Neutrophil (primary cell): Measurements from ENCODE around the gene CALML5.
"Not testable (repeated sequence)": the region's sequence is repeated elsewhere in the genome, so short reads cannot be mapped to it uniquely, and the experiment has no call there.

Experiments used
- H3K27ac ChIP-seq: fragments of 200-600 bp; sonication (generic); 2 replicates; pipeline ENCODE4 v1.5.1; 2016; ENCODE audit warnings: mild to moderate bottlenecking, moderate library complexity
- H3K27me3 ChIP-seq: fragments of 200-600 bp; sonication (generic); 2 replicates; pipeline ENCODE4 v1.6.0; 2016; ENCODE audit warnings: mild to moderate bottlenecking
- H3K36me3 ChIP-seq: fragments of 200-600 bp; sonication (generic); 2 replicates; pipeline ENCODE4 v1.5.1; 2017
- H3K4me1 ChIP-seq, 2 experiments: fragments of 200-600 bp in 1 of 2; sonication (generic) in 1 of 2; 1 replicate in 1 of 2; 2 replicates in 1 of 2; pipeline versions ENCODE4 v1.5.1 to v1.6.1; 2013 to 2016; ENCODE audit warnings: low read depth in 1 of 2, low read length in 1 of 2, mild to moderate bottlenecking in 1 of 2, moderate library complexity in 1 of 2; ENCODE audit not compliant: control insufficient read depth in 1 of 2, insufficient read depth in 1 of 2
- H3K4me3 ChIP-seq, 2 experiments: fragments of 200-600 bp in 1 of 2; sonication (generic) in 1 of 2; 1 replicate in 1 of 2; 2 replicates in 1 of 2; pipeline ENCODE4 v1.5.1; 2013 to 2016; ENCODE audit warnings: low read depth in 1 of 2, low read length in 1 of 2, mild to moderate bottlenecking in 1 of 2, moderate library complexity in 1 of 2
- H3K9me3 ChIP-seq: fragments of 200-600 bp; sonication (generic); 2 replicates; pipeline ENCODE4 v1.5.1; 2016
- TF ChIP-seq, protein P1 (sequence below): fragments of 200-600 bp; sonication (generic); IDR thresholded peaks from 2 replicates; pipeline ENCODE4 v1.5.1; 2016; ENCODE audit warnings: antibody characterized with exemption

CALML5 gene

DNA sequence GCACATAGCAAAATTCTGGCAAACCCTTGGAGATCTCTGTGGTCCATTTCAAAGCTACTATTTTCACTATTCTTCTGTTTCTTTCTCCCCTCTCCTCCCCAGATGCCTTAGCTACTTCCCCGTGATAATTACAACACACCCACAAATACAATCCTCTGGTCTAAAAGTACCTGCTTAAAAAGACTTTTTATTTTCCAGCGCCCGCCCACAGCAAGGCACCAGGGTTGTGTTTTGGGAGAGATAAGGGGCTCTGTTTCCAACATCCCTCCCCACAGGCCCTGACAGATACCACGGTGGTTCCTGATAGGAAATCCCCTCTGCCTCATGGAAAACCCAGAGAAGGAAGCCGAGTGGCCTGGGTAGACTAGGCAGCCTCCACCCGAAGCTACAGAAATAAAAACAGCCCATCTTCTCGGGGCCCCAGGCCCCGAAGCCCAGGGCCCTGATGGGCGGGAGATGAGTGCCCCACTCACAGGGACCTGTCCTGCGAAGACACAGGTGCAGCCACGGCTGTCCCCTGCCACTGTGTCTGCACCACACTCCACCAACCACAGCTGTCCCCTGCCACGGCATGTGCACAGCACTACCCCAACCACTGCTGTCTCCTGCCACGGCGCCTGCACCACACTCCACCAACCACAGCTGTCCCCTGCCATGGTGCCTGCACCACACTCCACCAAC lies 19.7 kb downstream of the CALML5 start:
- H3K27ac ChIP-seq: no peak overlapping the region
- no peaks in the 10 kb centered on the region for H3K27me3 ChIP-seq
- no peaks in the 10 kb centered on the region for H3K36me3 ChIP-seq
- no peaks in the 10 kb centered on the region for H3K4me1 ChIP-seq
- H3K9me3 ChIP-seq: no peaks in the 10 kb centered on the region
- TF ChIP-seq, protein P1, sequence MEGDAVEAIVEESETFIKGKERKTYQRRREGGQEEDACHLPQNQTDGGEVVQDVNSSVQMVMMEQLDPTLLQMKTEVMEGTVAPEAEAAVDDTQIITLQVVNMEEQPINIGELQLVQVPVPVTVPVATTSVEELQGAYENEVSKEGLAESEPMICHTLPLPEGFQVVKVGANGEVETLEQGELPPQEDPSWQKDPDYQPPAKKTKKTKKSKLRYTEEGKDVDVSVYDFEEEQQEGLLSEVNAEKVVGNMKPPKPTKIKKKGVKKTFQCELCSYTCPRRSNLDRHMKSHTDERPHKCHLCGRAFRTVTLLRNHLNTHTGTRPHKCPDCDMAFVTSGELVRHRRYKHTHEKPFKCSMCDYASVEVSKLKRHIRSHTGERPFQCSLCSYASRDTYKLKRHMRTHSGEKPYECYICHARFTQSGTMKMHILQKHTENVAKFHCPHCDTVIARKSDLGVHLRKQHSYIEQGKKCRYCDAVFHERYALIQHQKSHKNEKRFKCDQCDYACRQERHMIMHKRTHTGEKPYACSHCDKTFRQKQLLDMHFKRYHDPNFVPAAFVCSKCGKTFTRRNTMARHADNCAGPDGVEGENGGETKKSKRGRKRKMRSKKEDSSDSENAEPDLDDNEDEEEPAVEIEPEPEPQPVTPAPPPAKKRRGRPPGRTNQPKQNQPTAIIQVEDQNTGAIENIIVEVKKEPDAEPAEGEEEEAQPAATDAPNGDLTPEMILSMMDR: no peak
- H3K4me3 ChIP-seq: no peak overlapping the region

DNA sequence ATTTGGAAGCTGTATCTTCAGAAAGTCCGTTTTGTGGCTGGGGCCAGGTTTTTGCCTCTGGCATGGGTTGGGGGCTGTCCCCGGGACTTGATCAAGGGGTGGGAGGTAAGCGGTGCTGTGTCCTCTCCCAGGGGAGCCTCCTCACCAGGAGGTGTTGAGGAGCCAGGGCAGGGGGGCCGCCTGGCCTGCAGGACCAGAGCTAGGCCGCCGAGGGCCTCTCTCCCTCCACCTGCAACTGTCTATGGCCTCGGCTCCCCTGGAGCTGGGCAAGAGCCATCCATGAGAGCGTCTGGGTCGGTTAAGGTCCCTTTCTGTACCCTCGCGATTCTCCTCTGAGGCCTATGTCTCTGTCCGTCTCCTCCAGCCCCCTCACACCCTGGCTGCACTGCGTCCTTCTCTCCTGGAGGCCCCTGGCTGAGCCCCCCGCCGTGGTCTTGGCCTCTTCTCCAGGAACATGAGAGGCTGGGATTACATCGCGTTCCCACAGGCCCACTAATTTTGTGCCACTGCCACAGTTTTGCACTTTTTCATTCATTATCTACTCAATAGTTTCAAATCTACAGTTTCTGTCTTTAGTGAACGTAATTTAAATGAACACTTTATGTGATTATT lies 20.6 kb downstream of the CALML5 start:
- TF ChIP-seq, protein P1: no peak
- H3K4me1 ChIP-seq: no peaks in the 10 kb centered on the region
- H3K36me3 ChIP-seq: no peaks in the 10 kb centered on the region
- no peak overlapping the region for H3K4me3 ChIP-seq
- no peak overlapping the region for H3K27ac ChIP-seq
- H3K27me3 ChIP-seq: no peaks in the 10 kb centered on the region
- H3K9me3 ChIP-seq: no peaks in the 10 kb centered on the region

DNA sequence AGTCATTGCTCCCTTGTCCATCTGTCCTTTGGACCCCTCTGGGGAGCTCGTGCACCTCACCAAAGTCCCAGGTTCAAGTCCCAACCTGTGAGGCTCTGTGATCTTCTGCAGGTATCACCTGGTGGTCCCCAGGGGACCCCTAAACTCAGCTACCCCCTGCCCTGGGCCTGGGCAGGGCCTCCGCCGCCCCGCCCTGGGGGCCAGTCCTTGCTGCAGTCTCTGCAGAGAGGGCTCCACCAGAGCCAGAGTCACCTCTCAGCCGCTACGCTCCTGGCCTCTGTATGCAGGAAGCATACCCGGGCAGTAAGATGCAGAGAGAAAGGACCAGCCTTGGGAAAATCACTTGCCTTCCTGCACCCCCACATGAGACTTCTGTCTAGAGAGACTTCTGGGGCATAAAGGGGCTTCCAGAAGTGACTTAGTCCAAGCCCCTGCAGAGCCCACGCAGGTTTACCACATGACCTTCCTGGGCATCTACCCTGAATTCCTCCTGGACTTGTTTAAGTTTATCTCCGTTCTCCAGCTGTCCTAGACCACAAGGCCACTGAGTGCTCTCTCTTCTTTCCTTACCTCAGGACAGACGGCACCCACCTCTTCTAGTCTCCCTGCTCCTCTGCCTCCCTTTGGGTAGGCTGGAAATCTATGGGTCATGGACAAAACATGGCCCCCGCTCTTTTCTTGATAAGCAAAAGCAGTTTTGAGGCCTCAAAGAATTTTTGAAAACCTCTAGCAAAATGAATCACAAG lies 21.2 kb downstream of the CALML5 start:
- no peaks in the 10 kb centered on the region for H3K9me3 ChIP-seq
- H3K4me1 ChIP-seq: no peaks in the 10 kb centered on the region
- H3K4me3 ChIP-seq: no peak overlapping the region
- TF ChIP-seq, protein P1: no peak
- no peaks in the 10 kb centered on the region for H3K36me3 ChIP-seq
- no peaks in the 10 kb centered on the region for H3K27me3 ChIP-seq
- no peak overlapping the region for H3K27ac ChIP-seq

DNA sequence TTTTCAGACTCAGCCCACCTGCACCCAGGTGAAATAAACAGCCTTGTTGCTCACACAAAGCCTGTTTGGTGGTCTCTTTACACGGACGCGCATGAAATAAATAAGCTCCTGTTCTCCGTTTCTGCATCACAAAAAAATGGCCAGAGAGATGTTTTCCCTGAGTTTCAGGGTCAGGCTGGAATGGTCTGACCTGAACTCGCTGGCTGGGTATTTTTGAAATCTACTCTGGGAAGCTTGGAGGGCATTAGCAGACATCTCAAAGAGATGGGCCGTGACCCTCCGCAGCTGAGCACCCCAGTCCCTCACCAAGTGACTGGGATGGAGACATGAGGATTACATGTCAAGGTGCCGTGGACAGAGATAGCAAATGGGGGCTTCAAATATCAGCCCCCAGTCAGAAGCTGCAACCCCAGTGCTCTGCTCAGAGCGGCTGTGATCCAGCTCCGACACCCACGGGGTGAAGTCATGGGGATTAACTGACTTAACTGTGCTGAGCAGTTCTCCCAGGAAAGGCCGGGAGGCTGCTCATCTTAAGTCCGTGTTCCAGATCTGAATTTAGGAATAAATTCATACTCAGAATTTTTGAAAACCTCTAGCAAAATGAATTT lies 22.3 kb downstream of the CALML5 start:
- Histone ChIP-seq H3K4me3 (no peak overlapping the region), H3K27me3 (no peaks in the 10 kb centered on the region), H3K4me1 (no peaks in the 10 kb centered on the region), H3K36me3 (no peaks in the 10 kb centered on the region), H3K27ac (no peak overlapping the region), H3K9me3 (no peaks in the 10 kb centered on the region)
- TF ChIP-seq, protein P1: no peak

DNA sequence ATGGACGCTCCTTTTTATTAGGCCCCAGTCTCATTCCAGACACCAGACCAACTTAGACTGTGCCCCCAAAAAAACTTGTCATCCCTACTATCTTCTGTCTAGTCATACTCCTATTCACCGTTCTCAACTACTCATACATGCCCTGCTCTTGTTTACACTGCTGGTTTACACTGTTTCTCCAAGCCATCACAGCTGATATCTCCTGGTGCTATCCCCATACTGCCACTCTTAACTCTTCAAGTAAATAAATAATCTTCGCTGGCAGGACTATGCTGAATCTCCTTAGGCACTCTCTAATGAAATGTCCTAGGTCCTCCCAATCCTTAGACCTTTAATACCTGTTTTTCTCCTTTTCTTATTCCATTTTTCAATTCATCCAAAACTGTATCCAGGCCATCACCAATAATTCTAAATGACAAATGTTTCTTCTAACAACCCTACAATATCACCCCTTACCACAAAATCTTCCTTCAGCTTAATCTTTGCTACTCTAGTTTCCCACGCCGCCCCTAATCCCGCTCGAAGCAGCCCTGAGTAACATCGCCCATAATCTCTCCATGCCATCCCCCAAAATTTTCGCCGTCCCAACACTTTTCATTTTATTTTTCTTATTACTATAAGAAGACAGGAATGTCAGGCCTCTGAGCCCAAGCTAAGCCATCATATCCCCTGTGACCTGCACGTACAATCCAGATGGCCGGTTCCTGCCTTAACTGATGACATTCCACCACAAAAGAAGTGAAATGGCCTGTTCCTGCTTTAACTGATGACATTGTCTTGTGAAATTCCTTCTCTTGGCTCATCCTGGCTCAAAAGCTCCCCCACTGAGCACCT lies 23.2 kb downstream of the CALML5 start:
- H3K4me3 ChIP-seq, H3K27ac ChIP-seq, H3K9me3 ChIP-seq, H3K27me3 ChIP-seq, H3K4me1 ChIP-seq, H3K36me3 ChIP-seq: not testable (repeated sequence)

DNA sequence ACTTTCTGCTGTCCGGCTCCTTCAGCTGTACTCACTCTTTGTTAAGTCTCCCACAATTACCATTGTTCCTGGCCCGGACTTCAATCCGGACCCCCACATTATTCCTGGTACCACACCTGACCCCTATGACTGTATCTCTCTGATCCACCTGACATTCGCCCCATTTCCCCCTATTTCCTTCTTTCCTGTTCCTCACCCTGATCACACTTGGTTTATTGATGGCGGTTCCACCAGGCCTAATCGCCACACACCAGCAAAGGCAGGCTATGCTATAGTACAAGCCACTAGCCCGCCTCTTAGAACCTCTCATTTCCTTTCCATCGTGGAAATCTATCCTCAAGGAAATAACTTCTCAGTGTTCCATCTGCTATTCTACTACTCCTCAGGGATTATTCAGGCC lies 24.3 kb downstream of the CALML5 start:
- not testable (repeated sequence) for H3K36me3 ChIP-seq, H3K27ac ChIP-seq, H3K4me1 ChIP-seq, H3K27me3 ChIP-seq, H3K9me3 ChIP-seq, H3K4me3 ChIP-seq

DNA sequence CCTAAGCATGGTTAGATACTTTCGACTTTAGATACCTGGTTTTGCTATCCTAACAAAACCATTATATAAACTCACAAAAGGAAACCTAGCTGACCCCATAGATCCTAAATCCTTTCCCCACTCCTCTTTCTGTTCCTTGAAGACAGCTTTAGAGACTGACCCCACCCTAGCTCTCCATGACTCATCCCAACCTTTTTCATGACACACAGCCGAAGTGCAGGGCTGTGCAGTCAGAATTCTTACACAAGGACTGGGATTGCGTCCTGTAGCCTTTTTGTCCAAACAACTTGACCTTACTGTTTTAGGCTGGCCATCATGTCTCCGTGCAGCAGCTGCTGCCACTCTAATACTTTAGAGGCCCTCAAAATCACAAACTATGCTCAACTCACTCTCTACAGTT lies 24.7 kb downstream of the CALML5 start:
- not testable (repeated sequence) for H3K9me3 ChIP-seq, H3K27me3 ChIP-seq, H3K27ac ChIP-seq, H3K4me3 ChIP-seq, H3K36me3 ChIP-seq, H3K4me1 ChIP-seq
